Measurements from ENCODE around the gene ZNHIT6.
"Not testable (repeated sequence)": the region's sequence is repeated elsewhere in the genome, so short reads cannot be mapped to it uniquely, and the experiment has no call there.

Gene ZNHIT6

GRCh38 chr1:85707990-85708828, at the start of gene ZNHIT6:
Gene ZNHIT6, minus strand, starts transcription at chr1:85708433. Its CDS starts 149 bp downstream, at chr1:85708284.
- peak; percentile 85 to 95 for DNase-seq

GRCh38 chr1:85756864-85757263, 48.6 kb upstream of the ZNHIT6 start:
- no peak for DNase-seq

GRCh38 chr1:85748120-85748519, 39.9 kb upstream of the ZNHIT6 start:
- DNase-seq, result no peak

GRCh38 chr1:85746777-85747176, 38.5 kb upstream of the ZNHIT6 start:
- DNase-seq, result no peak

- no peak for DNase-seq
Observed at GRCh38 chr1:85743814-85744213, 35.6 kb upstream of the ZNHIT6 start.

- DNase-seq, result no peak
Observed at GRCh38 chr1:85734931-85735330, 26.7 kb upstream of the ZNHIT6 start.

GRCh38 chr1:85718678-85719340, 10.6 kb upstream of the ZNHIT6 start:
- no peak for DNase-seq

- not testable (repeated sequence) for DNase-seq
Observed at GRCh38 chr1:85714418-85715114, 6.3 kb upstream of the ZNHIT6 start.

- DNase-seq, result no peak
Observed at GRCh38 chr1:85708829-85709227, 595 bp upstream of the ZNHIT6 start.

GRCh38 chr1:85707267-85707989, 805 bp downstream of the ZNHIT6 start:
- DNase-seq, result no peak

- no peak for DNase-seq
Observed at GRCh38 chr1:85705940-85706339, 2.3 kb downstream of the ZNHIT6 start.

GRCh38 chr1:85700422-85700821, 7.8 kb downstream of the ZNHIT6 start:
- no peak for DNase-seq

- DNase-seq, result no peak
Observed at GRCh38 chr1:85697895-85698294, 10.3 kb downstream of the ZNHIT6 start.

- DNase-seq, result peak; percentile 4 to 19
Observed at GRCh38 chr1:85692730-85693314, 15.4 kb downstream of the ZNHIT6 start.

- no peak for DNase-seq
Observed at GRCh38 chr1:85689775-85690404, 18.3 kb downstream of the ZNHIT6 start.

- no peak for DNase-seq
Observed at GRCh38 chr1:85683292-85684025, 24.8 kb downstream of the ZNHIT6 start.

- no peak for DNase-seq
Observed at GRCh38 chr1:85681087-85681486, 27.1 kb downstream of the ZNHIT6 start.

GRCh38 chr1:85678193-85678592, 30.0 kb downstream of the ZNHIT6 start:
- DNase-seq, result no peak

- peak in 1 of 2 experiments; percentile 22 for DNase-seq
Observed at GRCh38 chr1:85677656-85678055, 30.6 kb downstream of the ZNHIT6 start.

- no peak for DNase-seq
Observed at GRCh38 chr1:85672031-85672660, 36.1 kb downstream of the ZNHIT6 start.

- no peak for DNase-seq
Observed at GRCh38 chr1:85665932-85666331, 42.3 kb downstream of the ZNHIT6 start.

All from NCI-H446 (cell line).